DOHH2 (cell line): ENCODE results near the gene ZNF575.

Experiments
- CTCF ChIP-seq: fragments of 200-600 bp; sonication (generic); IDR thresholded peaks from one replicate; pipeline ENCODE4 v1.5.1; 2014; ENCODE audit warnings: antibody characterized with exemption, mild to moderate bottlenecking, low read depth, low read length; ENCODE audit not compliant: poor library complexity, severe bottlenecking
- EZH2phosphoT487 ChIP-seq: fragments of 200-600 bp; sonication (generic); IDR thresholded peaks from 2 replicates; pipeline ENCODE4 v1.6.1; 2017; ENCODE audit warnings: borderline replicate concordance, mild to moderate bottlenecking, antibody characterized with exemption, low read length, moderate library complexity, mixed read lengths

- TF ChIP-seq CTCF (no peak), EZH2phosphoT487 (no peak)
Observed at GRCh38 chr19:43489979-43490599, 42.9 kb upstream of the ZNF575 start.
